HepG2 (cell line): ENCODE measurements around the gene THOC7. TPM values are rescaled to one million over a fixed set of nuclear protein-coding genes. Genes with fewer than 3 reads are reported as not detected.

ENCODE experiments used
- CCAR2 ChIP-seq: fragments of 200-400 bp; formaldehyde crosslinking; optimal IDR thresholded peaks from 2 replicates; pipeline ENCODE3; 2018; ENCODE audit warnings: low read depth, mild to moderate bottlenecking, low read length, moderate library complexity
- NFYB ChIP-seq: sonication (generic); formaldehyde crosslinking; IDR thresholded peaks from 2 replicates; pipeline ENCODE4 v1.4.0; 2020; ENCODE audit warnings: missing genetic modification reagents
- PCBP2 ChIP-seq: fragments of 200-400 bp; formaldehyde crosslinking; optimal IDR thresholded peaks from 2 replicates; pipeline ENCODE3; 2018; ENCODE audit warnings: low read length, low read depth; ENCODE audit not compliant: poor library complexity, severe bottlenecking
- ZNF138 ChIP-seq: sonication (generic); formaldehyde crosslinking; IDR thresholded peaks from 2 replicates; pipeline ENCODE4 v1.5.0; 2020; ENCODE audit warnings: mild to moderate bottlenecking, low read depth, missing genetic modification reagents
- ZNF629 ChIP-seq: sonication (generic); formaldehyde crosslinking; conservative IDR thresholded peaks from 2 replicates; pipeline ENCODE4 v1.5.0; 2020; ENCODE audit warnings: missing genetic modification reagents
- polyA plus RNA-seq, 8 experiments: library from polyadenylated mRNA; depleted of rRNA in 3 of 8; stranded (reverse) in 7 of 8; unstranded in 1 of 8; fragments of >200 nt; fragmentation: Illumina TruSeq in 4 of 8; extraction: Trizol in 4 of 8; gene quantifications; 2 replicates each; pipeline versions ENCODE4 v1.2.1 to v1.2.3, GENCODE V29; 2011 to 2016; ENCODE audit warnings: low read depth in 4 of 8, missing spikeins in 1 of 8, mixed read lengths in 1 of 8; ENCODE audit not compliant: insufficient read depth in 1 of 8
- total RNA-seq, 5 experiments: library from RNA; depleted of rRNA; stranded (reverse); fragments of >200 nt; fragmentation: Illumina TruSeq; extraction: Trizol; gene quantifications; 2 replicates each; pipeline ENCODE4 v1.2.3, GENCODE V29; 2016; ENCODE audit warnings: low read depth in 1 of 5
- TF ChIP-seq, protein P1 (sequence below): sonication (generic); formaldehyde crosslinking; IDR thresholded peaks from 2 replicates; pipeline ENCODE4 v1.4.0; 2020; ENCODE audit warnings: missing genetic modification reagents
- TF ChIP-seq, protein P2 (sequence below): sonication (generic); formaldehyde crosslinking; IDR thresholded peaks from 2 replicates; pipeline ENCODE4 v1.4.0; 2020; ENCODE audit warnings: missing genetic modification reagents, borderline replicate concordance
- TF ChIP-seq, protein P3 (sequence below): sonication (generic); formaldehyde crosslinking; IDR thresholded peaks from 2 replicates; pipeline ENCODE4 v1.8.0; 2022; ENCODE audit warnings: mild to moderate bottlenecking, missing genetic modification reagents, moderate library complexity
- TF ChIP-seq, protein P4 (sequence below): sonication (generic); formaldehyde crosslinking; conservative IDR thresholded peaks from 2 replicates; pipeline ENCODE4 v1.8.1; 2023; ENCODE audit warnings: missing genetic modification reagents

THOC7 gene
- total and polyA plus RNA-seq, 2 of the 13 experiments (the other 11 are each of a cell fraction or from before 2014, with no cell fraction given): 32.8 to 63.5 TPM

DNA sequence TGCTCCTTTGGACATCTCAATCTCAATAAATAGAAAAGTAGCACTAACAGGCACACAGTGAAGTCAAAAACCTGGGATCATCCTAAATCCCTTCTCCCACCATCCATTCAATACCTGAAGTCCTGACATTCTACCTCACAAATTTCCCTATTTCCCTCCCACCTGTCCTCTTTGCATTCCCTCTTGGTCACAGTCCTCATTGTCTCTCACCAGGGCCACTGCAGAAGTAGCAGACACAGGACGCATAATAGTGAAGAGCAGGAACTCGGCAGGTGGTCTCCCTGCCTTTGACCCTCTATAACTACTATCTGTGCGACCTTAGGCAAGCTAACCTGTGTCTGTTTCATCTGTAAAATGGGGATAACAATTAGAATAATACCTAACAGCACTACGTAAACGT, 2.3 kb downstream of the THOC7 start (continued):
- TF ChIP-seq ZNF629 (no peak), PCBP2 (no peak), CCAR2 (no peak), NFYB (no peak), ZNF138 (CRISPR knock-in tag) (no peak)
- TF ChIP-seq, protein P1, sequence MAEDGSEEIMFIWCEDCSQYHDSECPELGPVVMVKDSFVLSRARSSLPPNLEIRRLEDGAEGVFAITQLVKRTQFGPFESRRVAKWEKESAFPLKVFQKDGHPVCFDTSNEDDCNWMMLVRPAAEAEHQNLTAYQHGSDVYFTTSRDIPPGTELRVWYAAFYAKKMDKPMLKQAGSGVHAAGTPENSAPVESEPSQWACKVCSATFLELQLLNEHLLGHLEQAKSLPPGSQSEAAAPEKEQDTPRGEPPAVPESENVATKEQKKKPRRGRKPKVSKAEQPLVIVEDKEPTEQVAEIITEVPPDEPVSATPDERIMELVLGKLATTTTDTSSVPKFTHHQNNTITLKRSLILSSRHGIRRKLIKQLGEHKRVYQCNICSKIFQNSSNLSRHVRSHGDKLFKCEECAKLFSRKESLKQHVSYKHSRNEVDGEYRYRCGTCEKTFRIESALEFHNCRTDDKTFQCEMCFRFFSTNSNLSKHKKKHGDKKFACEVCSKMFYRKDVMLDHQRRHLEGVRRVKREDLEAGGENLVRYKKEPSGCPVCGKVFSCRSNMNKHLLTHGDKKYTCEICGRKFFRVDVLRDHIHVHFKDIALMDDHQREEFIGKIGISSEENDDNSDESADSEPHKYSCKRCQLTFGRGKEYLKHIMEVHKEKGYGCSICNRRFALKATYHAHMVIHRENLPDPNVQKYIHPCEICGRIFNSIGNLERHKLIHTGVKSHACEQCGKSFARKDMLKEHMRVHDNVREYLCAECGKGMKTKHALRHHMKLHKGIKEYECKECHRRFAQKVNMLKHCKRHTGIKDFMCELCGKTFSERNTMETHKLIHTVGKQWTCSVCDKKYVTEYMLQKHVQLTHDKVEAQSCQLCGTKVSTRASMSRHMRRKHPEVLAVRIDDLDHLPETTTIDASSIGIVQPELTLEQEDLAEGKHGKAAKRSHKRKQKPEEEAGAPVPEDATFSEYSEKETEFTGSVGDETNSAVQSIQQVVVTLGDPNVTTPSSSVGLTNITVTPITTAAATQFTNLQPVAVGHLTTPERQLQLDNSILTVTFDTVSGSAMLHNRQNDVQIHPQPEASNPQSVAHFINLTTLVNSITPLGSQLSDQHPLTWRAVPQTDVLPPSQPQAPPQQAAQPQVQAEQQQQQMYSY (CRISPR knock-in tag): no peak
- TF ChIP-seq, protein P2, sequence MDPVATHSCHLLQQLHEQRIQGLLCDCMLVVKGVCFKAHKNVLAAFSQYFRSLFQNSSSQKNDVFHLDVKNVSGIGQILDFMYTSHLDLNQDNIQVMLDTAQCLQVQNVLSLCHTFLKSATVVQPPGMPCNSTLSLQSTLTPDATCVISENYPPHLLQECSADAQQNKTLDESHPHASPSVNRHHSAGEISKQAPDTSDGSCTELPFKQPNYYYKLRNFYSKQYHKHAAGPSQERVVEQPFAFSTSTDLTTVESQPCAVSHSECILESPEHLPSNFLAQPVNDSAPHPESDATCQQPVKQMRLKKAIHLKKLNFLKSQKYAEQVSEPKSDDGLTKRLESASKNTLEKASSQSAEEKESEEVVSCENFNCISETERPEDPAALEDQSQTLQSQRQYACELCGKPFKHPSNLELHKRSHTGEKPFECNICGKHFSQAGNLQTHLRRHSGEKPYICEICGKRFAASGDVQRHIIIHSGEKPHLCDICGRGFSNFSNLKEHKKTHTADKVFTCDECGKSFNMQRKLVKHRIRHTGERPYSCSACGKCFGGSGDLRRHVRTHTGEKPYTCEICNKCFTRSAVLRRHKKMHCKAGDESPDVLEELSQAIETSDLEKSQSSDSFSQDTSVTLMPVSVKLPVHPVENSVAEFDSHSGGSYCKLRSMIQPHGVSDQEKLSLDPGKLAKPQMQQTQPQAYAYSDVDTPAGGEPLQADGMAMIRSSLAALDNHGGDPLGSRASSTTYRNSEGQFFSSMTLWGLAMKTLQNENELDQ (CRISPR knock-in tag): no peak
- TF ChIP-seq, protein P3, sequence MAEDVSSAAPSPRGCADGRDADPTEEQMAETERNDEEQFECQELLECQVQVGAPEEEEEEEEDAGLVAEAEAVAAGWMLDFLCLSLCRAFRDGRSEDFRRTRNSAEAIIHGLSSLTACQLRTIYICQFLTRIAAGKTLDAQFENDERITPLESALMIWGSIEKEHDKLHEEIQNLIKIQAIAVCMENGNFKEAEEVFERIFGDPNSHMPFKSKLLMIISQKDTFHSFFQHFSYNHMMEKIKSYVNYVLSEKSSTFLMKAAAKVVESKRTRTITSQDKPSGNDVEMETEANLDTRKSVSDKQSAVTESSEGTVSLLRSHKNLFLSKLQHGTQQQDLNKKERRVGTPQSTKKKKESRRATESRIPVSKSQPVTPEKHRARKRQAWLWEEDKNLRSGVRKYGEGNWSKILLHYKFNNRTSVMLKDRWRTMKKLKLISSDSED (CRISPR knock-in tag): no peak
- TF ChIP-seq, protein P4, sequence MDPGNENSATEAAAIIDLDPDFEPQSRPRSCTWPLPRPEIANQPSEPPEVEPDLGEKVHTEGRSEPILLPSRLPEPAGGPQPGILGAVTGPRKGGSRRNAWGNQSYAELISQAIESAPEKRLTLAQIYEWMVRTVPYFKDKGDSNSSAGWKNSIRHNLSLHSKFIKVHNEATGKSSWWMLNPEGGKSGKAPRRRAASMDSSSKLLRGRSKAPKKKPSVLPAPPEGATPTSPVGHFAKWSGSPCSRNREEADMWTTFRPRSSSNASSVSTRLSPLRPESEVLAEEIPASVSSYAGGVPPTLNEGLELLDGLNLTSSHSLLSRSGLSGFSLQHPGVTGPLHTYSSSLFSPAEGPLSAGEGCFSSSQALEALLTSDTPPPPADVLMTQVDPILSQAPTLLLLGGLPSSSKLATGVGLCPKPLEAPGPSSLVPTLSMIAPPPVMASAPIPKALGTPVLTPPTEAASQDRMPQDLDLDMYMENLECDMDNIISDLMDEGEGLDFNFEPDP (CRISPR knock-in tag): no peak
- TF ChIP-seq, all 625 proteins: peak for 0
